ENCODE results near the gene MB21D2. TPM values are rescaled to one million over a fixed set of nuclear protein-coding genes. Genes with fewer than 3 reads are reported as not detected.

Gene MB21D2, protein sequence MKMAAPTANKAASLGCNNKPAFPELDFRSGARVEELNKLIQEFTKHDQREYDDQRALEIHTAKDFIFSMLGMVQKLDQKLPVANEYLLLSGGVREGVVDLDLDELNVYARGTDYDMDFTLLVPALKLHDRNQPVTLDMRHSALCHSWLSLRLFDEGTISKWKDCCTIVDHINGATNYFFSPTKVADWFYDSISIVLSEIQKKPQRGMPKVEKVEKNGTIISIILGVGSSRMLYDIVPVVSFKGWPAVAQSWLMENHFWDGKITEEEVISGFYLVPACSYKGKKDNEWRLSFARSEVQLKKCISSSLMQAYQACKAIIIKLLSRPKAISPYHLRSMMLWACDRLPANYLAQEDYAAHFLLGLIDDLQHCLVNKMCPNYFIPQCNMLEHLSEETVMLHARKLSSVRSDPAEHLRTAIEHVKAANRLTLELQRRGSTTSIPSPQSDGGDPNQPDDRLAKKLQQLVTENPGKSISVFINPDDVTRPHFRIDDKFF
- total RNA-seq, result 11.8 and 11.9 TPM in 2 replicates

DNA sequence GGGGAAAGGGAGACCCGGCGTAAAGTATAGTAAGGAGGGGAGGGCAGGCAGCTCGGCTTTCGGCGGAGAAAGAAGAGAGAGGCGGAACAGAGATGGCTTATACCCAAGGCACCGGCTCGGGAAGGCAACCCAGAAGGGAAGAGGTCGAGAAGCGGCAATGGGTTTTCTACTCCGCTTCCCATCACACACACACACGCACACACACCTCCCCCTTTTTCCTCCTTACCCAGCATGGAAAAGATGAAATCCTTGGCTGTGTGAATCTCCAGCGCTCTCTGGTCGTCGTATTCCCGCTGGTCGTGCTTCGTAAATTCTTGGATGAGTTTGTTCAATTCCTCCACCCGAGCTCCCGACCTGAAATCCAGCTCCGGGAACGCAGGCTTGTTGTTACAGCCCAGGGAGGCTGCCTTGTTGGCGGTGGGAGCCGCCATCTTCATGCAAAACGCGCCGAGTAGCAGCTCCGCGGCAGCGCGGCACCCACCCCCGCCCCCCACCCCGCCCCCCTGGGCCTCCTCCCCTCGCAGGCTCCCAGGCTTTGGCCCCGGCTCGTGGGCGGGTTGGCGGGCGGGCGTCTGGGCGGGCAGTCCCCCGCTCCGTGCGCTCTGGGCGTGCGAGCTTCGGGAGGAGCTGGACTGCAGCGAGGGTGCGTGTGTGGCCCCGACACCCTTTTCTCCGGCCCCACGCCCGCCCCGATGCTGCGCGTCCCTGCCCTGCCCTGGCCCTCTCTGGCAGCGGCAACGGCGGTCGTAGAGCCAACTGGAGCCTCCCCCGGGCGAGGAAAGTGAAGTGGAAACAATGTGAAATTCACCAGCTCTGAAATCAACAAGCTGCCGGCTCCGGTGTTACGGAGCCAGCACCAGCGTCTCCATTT, at the start of gene MB21D2:
MB21D2 (minus strand) TSS at position 453 of the 871 bp plus-strand sequence; CDS start at position 437, 16 bp downstream.

Other genes starting within 250 kb of the MB21D2 start
- 0.61 and 2.3 TPM in 2 replicates for gene FGF12, start 190.3 kb downstream of the MB21D2 start, total RNA-seq